ENCODE results near the gene PDK2.

PDK2 gene

GRCh38 chr17:50066995-50067394 lies 28.2 kb upstream of the PDK2 start:
- CTCF ChIA-PET = interaction anchor here (1.3 to 1.6 kb wide), 2 partner anchors 13 to 27 kb away, joined by 4 read pairs; no protein-coding TSS in a partner anchor
- POLR2A ChIA-PET = interaction anchor here (1.2 kb wide), 1 partner anchor 11 kb away, joined by 5 read pairs; the partner anchor contains the start of gene ITGA3
- TF ChIP-seq BHLHE40 (IDR thresholded peaks at IDR 0.05; ENCODE audit: borderline replicate concordance) (no peak), SP1 (IDR thresholded peaks at IDR 0.05) (no peak), ZNF384 (IDR thresholded peaks at IDR 0.05) (no peak), PKNOX1 (IDR thresholded peaks at IDR 0.05) (no peak), FOXK2 (IDR thresholded peaks at IDR 0.05) (no peak), CTBP1 (IDR thresholded peaks at IDR 0.05; ENCODE audit: borderline replicate concordance) (no peak), HDGF (IDR thresholded peaks at IDR 0.05; ENCODE audit: borderline replicate concordance) (no peak), TARDBP (IDR thresholded peaks at IDR 0.05) (no peak), FOXM1 (IDR thresholded peaks at IDR 0.05; ENCODE audit: borderline replicate concordance) (no peak)
- DNase-seq (ENCODE audit: extremely low spot score) = no peak

GRCh38 chr17:50067996-50068395 lies 27.2 kb upstream of the PDK2 start:
- no peak for TF ChIP-seq ZNF384 (IDR thresholded peaks at IDR 0.05)
- TF ChIP-seq TARDBP (IDR thresholded peaks at IDR 0.05) = no peak
- no peak for TF ChIP-seq SUZ12 (IDR thresholded peaks at IDR 0.05)
- TF ChIP-seq FOXM1 (IDR thresholded peaks at IDR 0.05; ENCODE audit: borderline replicate concordance) = no peak
- no peak for TF ChIP-seq ARNT (IDR thresholded peaks at IDR 0.05)
- POLR2A ChIA-PET = no interaction called here
- no peak for DNase-seq (ENCODE audit: extremely low spot score)
- CTCF ChIA-PET = no interaction called here

GRCh38 chr17:50070908-50071680 lies 24.1 kb upstream of the PDK2 start:
- POLR2A ChIA-PET = no interaction called here
- CTCF ChIA-PET = no interaction called here
- DNase-seq (ENCODE audit: extremely low spot score) = no peak
- TF ChIP-seq CTBP1 (IDR thresholded peaks at IDR 0.05; ENCODE audit: borderline replicate concordance) = no peak
- TF ChIP-seq LEF1 (IDR thresholded peaks at IDR 0.05; ENCODE audit: borderline replicate concordance) = no peak
- TF ChIP-seq ZNF384 (IDR thresholded peaks at IDR 0.05) = no peak
- no peak for TF ChIP-seq PKNOX1 (IDR thresholded peaks at IDR 0.05)
- TF ChIP-seq BHLHE40 (IDR thresholded peaks at IDR 0.05; ENCODE audit: borderline replicate concordance) = no peak
- no peak for TF ChIP-seq ELF4 (IDR thresholded peaks at IDR 0.05)
- TF ChIP-seq L3MBTL2 (conservative IDR thresholded peaks at IDR 0.05) = no peak

GRCh38 chr17:50071692-50072091 lies 23.5 kb upstream of the PDK2 start:
- POLR2A ChIA-PET = no interaction called here
- CTCF ChIA-PET = no interaction called here
- TF ChIP-seq SUZ12 (IDR thresholded peaks at IDR 0.05) (no peak), NFRKB (IDR thresholded peaks at IDR 0.05) (no peak), FOXA1 (IDR thresholded peaks at IDR 0.05) (no peak)
- no peak for DNase-seq (ENCODE audit: extremely low spot score)

- TF ChIP-seq CTBP1 (IDR thresholded peaks at IDR 0.05; ENCODE audit: borderline replicate concordance) (no peak), BHLHE40 (IDR thresholded peaks at IDR 0.05; ENCODE audit: borderline replicate concordance) (no peak)
- POLR2A ChIA-PET = no interaction called here
- DNase-seq (ENCODE audit: extremely low spot score) = no peak
- CTCF ChIA-PET = no interaction called here
Observed at GRCh38 chr17:50072130-50072529, 23.0 kb upstream of the PDK2 start.

- DNase-seq (ENCODE audit: extremely low spot score) = no peak
- POLR2A ChIA-PET = no interaction called here
- no peak for TF ChIP-seq PKNOX1 (IDR thresholded peaks at IDR 0.05)
- TF ChIP-seq FOXA1 (IDR thresholded peaks at IDR 0.05) = no peak
- TF ChIP-seq NFRKB (IDR thresholded peaks at IDR 0.05) = no peak
- TF ChIP-seq FOXK2 (IDR thresholded peaks at IDR 0.05) = no peak
- no peak for TF ChIP-seq LEF1 (IDR thresholded peaks at IDR 0.05; ENCODE audit: borderline replicate concordance)
- TF ChIP-seq ZNF384 (IDR thresholded peaks at IDR 0.05) = no peak
- no peak for TF ChIP-seq BHLHE40 (IDR thresholded peaks at IDR 0.05; ENCODE audit: borderline replicate concordance)
- no peak for TF ChIP-seq FOXM1 (IDR thresholded peaks at IDR 0.05; ENCODE audit: borderline replicate concordance)
- no peak for TF ChIP-seq SUZ12 (IDR thresholded peaks at IDR 0.05)
- TF ChIP-seq SP1 (IDR thresholded peaks at IDR 0.05) = no peak
- TF ChIP-seq TARDBP (IDR thresholded peaks at IDR 0.05) = no peak
- TF ChIP-seq ARNT (IDR thresholded peaks at IDR 0.05) = no peak
- CTCF ChIA-PET = interaction anchor here (0.5 to 1.4 kb wide), 3 partner anchors 11 to 21 kb away, joined by 3 to 4 read pairs (median 3); partner anchors contain the start of gene ITGA3
Observed at GRCh38 chr17:50072925-50073324, 22.2 kb upstream of the PDK2 start.

GRCh38 chr17:50074227-50074626 lies 20.9 kb upstream of the PDK2 start:
- no peak for DNase-seq (ENCODE audit: extremely low spot score)
- POLR2A ChIA-PET = interaction anchor here (0.8 kb wide), 1 partner anchor 9 kb away, joined by 3 read pairs; no protein-coding TSS in a partner anchor
- CTCF ChIA-PET = interaction anchor here (0.9 to 1.4 kb wide), 2 partner anchors 14 to 18 kb away, joined by 3 to 4 read pairs; partner anchors contain the start of gene ITGA3
- no peak for TF ChIP-seq BHLHE40 (IDR thresholded peaks at IDR 0.05; ENCODE audit: borderline replicate concordance)
- no peak for TF ChIP-seq HDGF (IDR thresholded peaks at IDR 0.05; ENCODE audit: borderline replicate concordance)
- no peak for TF ChIP-seq CTBP1 (IDR thresholded peaks at IDR 0.05; ENCODE audit: borderline replicate concordance)
- TF ChIP-seq TARDBP (IDR thresholded peaks at IDR 0.05) = no peak
- no peak for TF ChIP-seq ELF4 (IDR thresholded peaks at IDR 0.05)
- no peak for TF ChIP-seq FOXM1 (IDR thresholded peaks at IDR 0.05; ENCODE audit: borderline replicate concordance)
- TF ChIP-seq SP1 (IDR thresholded peaks at IDR 0.05) = no peak
- TF ChIP-seq ARNT (IDR thresholded peaks at IDR 0.05) = no peak
- TF ChIP-seq L3MBTL2 (conservative IDR thresholded peaks at IDR 0.05) = no peak
- no peak for TF ChIP-seq PKNOX1 (IDR thresholded peaks at IDR 0.05)
- TF ChIP-seq SUZ12 (IDR thresholded peaks at IDR 0.05) = no peak
- no peak for TF ChIP-seq FOXK2 (IDR thresholded peaks at IDR 0.05)
- TF ChIP-seq NFRKB (IDR thresholded peaks at IDR 0.05) = no peak
- TF ChIP-seq LEF1 (IDR thresholded peaks at IDR 0.05; ENCODE audit: borderline replicate concordance) = no peak
- TF ChIP-seq ZNF384 (IDR thresholded peaks at IDR 0.05) = no peak
- TF ChIP-seq FOXA1 (IDR thresholded peaks at IDR 0.05) = no peak

All from HEK293T (cell line).